GM12875 (cell line): ENCODE measurements around the gene KRTAP10-12.
"Not testable (repeated sequence)": the region's sequence is repeated elsewhere in the genome, so short reads cannot be mapped to it uniquely, and the experiment has no call there.

Source experiments
- H3K4me3 ChIP-seq: one replicate; pipeline ENCODE4 v1.5.1; 2011; ENCODE audit warnings: low read depth, low read length, control low read depth
- CTCF ChIP-seq: IDR thresholded peaks from 2 replicates; pipeline ENCODE4 v1.5.1; 2011; ENCODE audit warnings: low read depth, mild to moderate bottlenecking, control low read depth, inconsistent platforms, low read length, moderate library complexity, borderline replicate concordance; ENCODE audit not compliant: insufficient read depth

KRTAP10-12 gene

GRCh38 chr21:44653656-44654575, 43.1 kb upstream of the KRTAP10-12 start:
- H3K4me3 ChIP-seq = no peak overlapping the region
- no peak for TF ChIP-seq CTCF

DNA sequence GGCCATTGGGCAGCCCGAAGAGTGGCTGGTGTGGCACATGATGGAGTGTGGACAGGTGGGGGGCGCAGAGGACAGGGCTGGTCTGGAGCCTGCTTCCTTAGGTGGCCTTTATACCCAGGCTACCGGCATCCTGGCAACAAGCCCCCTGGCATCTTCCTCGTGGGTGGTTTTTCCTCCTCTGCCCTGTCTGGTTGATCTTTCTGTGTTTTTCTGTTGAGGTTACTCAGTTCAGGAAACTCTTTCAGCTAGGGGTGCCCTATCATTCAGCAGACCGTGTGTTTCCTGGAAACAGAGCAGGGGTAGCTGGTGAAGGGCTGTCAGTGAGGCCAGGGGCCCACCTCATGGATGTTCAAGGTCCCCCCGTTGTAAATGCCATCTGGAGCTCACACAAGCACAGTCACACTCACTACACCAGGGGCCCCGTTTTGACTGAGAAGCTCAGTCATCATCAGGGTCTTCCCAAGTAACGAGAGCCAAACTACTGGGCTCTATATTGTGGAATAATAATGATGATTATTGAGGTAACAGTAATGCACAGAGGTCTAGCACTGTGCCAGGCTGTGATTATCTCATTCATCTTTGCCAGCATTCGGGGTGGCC, 42.3 kb upstream of the KRTAP10-12 start, which contains the start of gene KRTAP12-4:
Gene KRTAP12-4 (minus strand): TSS at position 84 of the 600 bp plus-strand sequence. CDS start 45 bp downstream, at position 39.
- no peak for TF ChIP-seq CTCF

GRCh38 chr21:44656868-44657267, 40.1 kb upstream of the KRTAP10-12 start:
- no peak for TF ChIP-seq CTCF
- H3K4me3 ChIP-seq = no peak overlapping the region

More for the DNA sequence above, 42.3 kb upstream of the KRTAP10-12 start, which contains the start of gene KRTAP12-4:
- H3K4me3 ChIP-seq = no peak within 1 kb of the TSS

- H3K4me3 ChIP-seq = no peak within 1 kb of the TSS
- TF ChIP-seq CTCF = no peak
These were observed 39.1 kb upstream of the KRTAP10-12 start, which contains the start of gene KRTAP12-3 for GRCh38 chr21:44657635-44658540. Gene KRTAP12-3 (plus strand): TSS chr21:44657932. CDS start chr21:44657980, 48 bp downstream.

DNA sequence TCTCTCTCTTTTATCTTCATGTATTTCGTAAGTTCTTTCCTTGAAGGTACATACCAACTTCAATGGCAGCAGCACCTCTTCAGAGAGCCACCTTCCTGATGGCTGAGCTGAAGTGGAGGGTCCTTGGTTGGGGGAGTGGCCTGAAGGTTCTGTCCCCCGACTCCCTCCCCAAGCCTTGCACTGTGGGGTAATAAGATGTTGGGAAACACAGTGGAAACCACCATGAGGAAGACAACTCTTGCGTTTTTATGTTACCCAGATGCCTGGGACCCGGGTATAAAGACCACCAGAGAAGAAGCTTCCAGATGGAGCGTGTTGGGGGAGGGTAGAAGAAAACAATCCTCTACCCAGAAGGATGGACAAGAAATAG, 38.4 kb upstream of the KRTAP10-12 start:
- H3K4me3 ChIP-seq = no peak overlapping the region
- TF ChIP-seq CTCF = no peak

DNA sequence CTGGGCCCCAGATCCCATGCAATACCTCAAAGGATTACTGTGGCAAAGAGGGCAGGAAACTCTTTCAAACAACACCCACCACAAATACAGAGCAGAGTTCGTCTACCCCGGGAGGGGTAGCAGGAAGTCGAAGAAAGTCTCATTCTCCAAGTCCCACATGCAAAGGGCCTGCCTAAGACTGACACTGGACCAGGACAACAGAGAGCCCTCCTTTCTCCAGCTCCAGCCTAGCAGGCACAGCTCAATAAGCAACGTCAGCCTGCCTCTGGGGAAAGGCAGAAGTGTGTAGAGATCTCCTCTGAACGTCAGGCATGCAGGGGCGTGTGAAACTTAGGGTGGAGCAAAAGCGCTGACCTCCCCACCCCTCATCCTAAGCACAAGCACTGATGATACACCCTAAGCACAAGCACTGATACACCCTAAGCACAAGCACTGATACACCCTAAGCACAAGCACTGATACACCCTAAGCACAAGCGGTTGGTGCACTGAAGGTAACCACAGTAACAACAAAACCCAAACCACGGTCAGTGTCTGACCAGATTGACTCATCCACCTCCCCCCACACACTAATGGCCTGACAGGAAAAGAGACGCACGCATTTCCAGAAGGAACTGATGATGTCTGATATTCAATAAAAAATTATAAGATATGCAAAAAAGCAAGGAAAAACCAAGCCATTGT, 37.9 kb upstream of the KRTAP10-12 start:
- TF ChIP-seq CTCF = no peak
- no peak overlapping the region for H3K4me3 ChIP-seq

DNA sequence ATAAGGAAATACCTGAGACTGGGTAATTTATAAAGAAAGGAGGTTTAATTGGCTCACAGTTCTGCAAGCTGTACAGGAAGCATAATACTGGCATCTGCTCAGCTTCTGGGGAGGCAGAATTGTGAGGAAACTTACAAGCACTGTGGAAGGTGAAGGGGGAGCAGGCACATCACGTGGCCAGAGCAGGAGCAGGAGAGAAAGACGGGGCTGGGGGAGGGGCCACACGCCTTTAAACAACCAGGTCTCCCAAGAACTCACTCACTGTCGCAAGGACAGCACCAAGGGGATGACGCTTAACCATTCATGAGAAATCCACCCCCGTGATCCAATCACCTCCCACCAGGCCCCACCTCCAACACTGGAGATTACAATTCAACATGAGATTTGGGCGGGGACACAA, 35.4 kb upstream of the KRTAP10-12 start:
- not testable (repeated sequence) for H3K4me3 ChIP-seq
